Measurements from ENCODE around the gene NYAP2.

NYAP2 gene

DNA sequence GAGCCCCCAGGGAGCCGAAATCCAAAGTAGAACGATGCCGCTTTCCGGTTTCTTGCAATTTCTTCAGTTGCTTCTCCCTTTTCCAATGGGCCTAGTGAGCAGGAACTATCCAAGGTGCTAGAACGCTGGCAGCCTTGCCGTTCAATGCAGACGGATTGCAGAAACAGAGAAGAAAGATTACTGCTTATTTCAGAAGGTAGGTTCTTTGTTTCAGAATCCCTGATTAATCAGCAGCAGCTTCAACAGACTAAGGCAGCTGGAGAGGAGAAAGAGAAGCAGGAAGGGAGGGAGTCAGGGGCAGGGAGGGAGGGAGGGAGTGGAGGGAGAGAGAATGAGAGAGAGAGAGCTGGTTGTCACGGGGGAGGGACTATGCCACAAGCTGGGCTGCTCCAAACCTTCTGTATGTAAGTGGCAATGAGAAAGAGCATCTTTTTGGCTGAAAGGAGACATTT lies 576 bp downstream of the NYAP2 start:
- Histone ChIP-seq H3K79me2 (ENCODE audit: insufficient read depth, low read length) (no peaks in the 10 kb centered on the region), H3K9me2 (ENCODE audit: low read depth, low read length) (no peaks in the 10 kb centered on the region), H3F3A (ENCODE audit: insufficient read depth, low read length) (no peaks in the 10 kb centered on the region), H3K9ac (ENCODE audit: low read length) (no peak overlapping the region), H3K4me3 (ENCODE audit: low read depth, low read length, poor library complexity, severe bottlenecking) (no peak overlapping the region), H3K27me3 (ENCODE audit: insufficient read depth, low read length) (no peaks in the 10 kb centered on the region), H3K4me1 (ENCODE audit: insufficient read depth, low read length, severe bottlenecking) (no peaks in the 10 kb centered on the region), H3K9me3 (ENCODE audit: low read length) (no peaks in the 10 kb centered on the region), H3K36me3 (ENCODE audit: insufficient read depth, low read length) (no peaks in the 10 kb centered on the region), H2AFZ (ENCODE audit: low read length) (no peak overlapping the region), H3K27ac (ENCODE audit: low read depth, low read length, poor library complexity, severe bottlenecking) (no peak overlapping the region), H3K4me2 (ENCODE audit: low read length) (no peak overlapping the region), H4K20me1 (ENCODE audit: insufficient read depth, low read length) (no peaks in the 10 kb centered on the region)
- no peak for TF ChIP-seq EZH2 (IDR thresholded peaks at IDR 0.05; ENCODE audit: borderline replicate concordance, low read length)
- TF ChIP-seq, protein P1, sequence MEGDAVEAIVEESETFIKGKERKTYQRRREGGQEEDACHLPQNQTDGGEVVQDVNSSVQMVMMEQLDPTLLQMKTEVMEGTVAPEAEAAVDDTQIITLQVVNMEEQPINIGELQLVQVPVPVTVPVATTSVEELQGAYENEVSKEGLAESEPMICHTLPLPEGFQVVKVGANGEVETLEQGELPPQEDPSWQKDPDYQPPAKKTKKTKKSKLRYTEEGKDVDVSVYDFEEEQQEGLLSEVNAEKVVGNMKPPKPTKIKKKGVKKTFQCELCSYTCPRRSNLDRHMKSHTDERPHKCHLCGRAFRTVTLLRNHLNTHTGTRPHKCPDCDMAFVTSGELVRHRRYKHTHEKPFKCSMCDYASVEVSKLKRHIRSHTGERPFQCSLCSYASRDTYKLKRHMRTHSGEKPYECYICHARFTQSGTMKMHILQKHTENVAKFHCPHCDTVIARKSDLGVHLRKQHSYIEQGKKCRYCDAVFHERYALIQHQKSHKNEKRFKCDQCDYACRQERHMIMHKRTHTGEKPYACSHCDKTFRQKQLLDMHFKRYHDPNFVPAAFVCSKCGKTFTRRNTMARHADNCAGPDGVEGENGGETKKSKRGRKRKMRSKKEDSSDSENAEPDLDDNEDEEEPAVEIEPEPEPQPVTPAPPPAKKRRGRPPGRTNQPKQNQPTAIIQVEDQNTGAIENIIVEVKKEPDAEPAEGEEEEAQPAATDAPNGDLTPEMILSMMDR (IDR thresholded peaks at IDR 0.05; ENCODE audit: low read length), result no peak

DNA sequence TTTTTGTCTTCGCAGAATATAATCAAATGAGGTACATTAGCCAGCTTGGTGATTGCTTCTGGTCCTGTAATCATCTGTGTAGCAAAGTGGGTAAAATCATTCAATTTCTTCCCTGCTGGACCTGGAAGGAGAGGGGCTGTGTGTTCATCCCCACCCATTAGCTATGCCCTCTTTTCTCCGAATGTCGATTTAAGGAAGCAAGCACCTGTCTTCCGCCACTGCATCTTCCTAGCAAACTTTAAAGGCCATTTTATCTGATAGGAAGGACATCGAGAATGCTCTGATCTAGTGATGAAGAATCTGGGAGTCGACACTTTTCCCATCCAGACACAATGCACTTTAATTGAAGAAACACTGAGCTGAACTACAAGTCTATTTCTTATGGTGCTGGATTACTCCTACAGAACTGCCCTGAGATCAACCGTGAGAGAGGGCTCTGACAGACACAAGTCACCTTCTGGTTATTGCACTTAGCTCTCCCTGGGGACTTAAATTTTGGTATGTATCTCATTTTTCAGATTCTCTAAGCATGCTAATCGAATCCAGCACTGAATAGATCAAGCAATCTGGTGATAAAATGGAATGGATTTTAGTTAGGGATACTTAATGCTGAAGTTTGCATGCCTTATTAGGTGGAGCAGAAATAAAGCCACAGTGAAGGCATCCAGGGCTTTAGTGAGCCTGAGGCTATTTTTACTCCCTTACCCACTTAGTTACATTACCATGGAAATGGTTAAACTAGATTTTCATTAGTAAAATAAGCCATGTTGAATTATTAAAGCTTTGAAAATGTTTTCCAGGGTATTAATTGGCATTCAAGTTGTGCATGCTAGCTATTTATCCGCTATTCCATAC lies 1.3 kb downstream of the NYAP2 start:
- no peaks in the 10 kb centered on the region for H3K36me3 ChIP-seq (ENCODE audit: insufficient read depth, low read length)
- no peak overlapping the region for H2AFZ ChIP-seq (ENCODE audit: low read length)
- H3K9ac ChIP-seq (ENCODE audit: low read length), result no peak overlapping the region
- no peaks in the 10 kb centered on the region for H3F3A ChIP-seq (ENCODE audit: insufficient read depth, low read length)
- H3K9me2 ChIP-seq (ENCODE audit: low read depth, low read length), result no peaks in the 10 kb centered on the region
- no peak overlapping the region for H3K4me3 ChIP-seq (ENCODE audit: low read depth, low read length, poor library complexity, severe bottlenecking)
- TF ChIP-seq, protein P1 (IDR thresholded peaks at IDR 0.05; ENCODE audit: low read length), result no peak
- no peaks in the 10 kb centered on the region for H3K79me2 ChIP-seq (ENCODE audit: insufficient read depth, low read length)
- H3K4me2 ChIP-seq (ENCODE audit: low read length), result no peak overlapping the region
- no peaks in the 10 kb centered on the region for H3K4me1 ChIP-seq (ENCODE audit: insufficient read depth, low read length, severe bottlenecking)
- no peaks in the 10 kb centered on the region for H3K27me3 ChIP-seq (ENCODE audit: insufficient read depth, low read length)
- H3K9me3 ChIP-seq (ENCODE audit: low read length), result no peaks in the 10 kb centered on the region
- H3K27ac ChIP-seq (ENCODE audit: low read depth, low read length, poor library complexity, severe bottlenecking), result no peak overlapping the region
- H4K20me1 ChIP-seq (ENCODE audit: insufficient read depth, low read length), result no peaks in the 10 kb centered on the region

DNA sequence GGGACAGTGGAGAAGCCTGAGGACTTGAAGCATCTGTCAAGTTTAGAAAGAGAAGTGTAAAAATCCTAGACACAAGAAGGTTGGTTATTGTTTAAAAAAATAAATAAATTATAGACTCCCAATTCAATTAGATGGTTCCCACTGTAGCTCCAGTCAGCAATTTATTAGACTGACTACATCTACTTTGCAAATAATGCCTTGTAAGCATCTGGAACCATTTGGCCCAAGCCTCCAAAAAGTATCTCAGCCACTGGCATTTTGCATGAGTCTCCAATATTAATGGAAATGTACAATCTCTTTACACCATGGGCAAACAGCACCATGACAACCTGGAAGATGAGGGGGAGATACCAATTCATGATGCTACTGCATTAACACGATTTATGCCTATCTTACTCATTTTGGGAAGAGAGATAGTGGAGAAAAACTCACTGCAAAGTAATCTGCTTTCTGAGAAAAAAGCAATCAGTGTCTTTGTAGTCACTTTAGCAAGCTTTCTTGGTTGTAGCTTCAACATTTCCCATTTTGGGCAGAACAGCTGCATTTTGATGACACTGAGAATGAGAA lies 2.8 kb downstream of the NYAP2 start:
- Histone ChIP-seq H3K4me2 (ENCODE audit: low read length) (no peak overlapping the region), H3K9me3 (ENCODE audit: low read length) (no peaks in the 10 kb centered on the region), H3K27ac (ENCODE audit: low read depth, low read length, poor library complexity, severe bottlenecking) (no peak overlapping the region), H3K4me1 (ENCODE audit: insufficient read depth, low read length, severe bottlenecking) (no peaks in the 10 kb centered on the region), H2AFZ (ENCODE audit: low read length) (no peak overlapping the region), H3K9me2 (ENCODE audit: low read depth, low read length) (no peaks in the 10 kb centered on the region), H3K79me2 (ENCODE audit: insufficient read depth, low read length) (no peaks in the 10 kb centered on the region), H3K4me3 (ENCODE audit: low read depth, low read length, poor library complexity, severe bottlenecking) (no peak overlapping the region), H3K9ac (ENCODE audit: low read length) (no peak overlapping the region), H4K20me1 (ENCODE audit: insufficient read depth, low read length) (no peaks in the 10 kb centered on the region), H3K36me3 (ENCODE audit: insufficient read depth, low read length) (no peaks in the 10 kb centered on the region), H3F3A (ENCODE audit: insufficient read depth, low read length) (no peaks in the 10 kb centered on the region), H3K27me3 (ENCODE audit: insufficient read depth, low read length) (no peaks in the 10 kb centered on the region)
- no peak for TF ChIP-seq EZH2 (IDR thresholded peaks at IDR 0.05; ENCODE audit: borderline replicate concordance, low read length)
- TF ChIP-seq, protein P1 (IDR thresholded peaks at IDR 0.05; ENCODE audit: low read length), result no peak
